Common myeloid progenitor, CD34-positive (primary cell): ENCODE results near the gene GUK1.

Experiments
- CTCF ChIA-PET: fragments of 350-600 bp; sonication (Branson Sonifier 250); formaldehyde crosslinking; loops from one replicate; lab custom pipeline; 2021; ENCODE audit warnings: antibody characterized with exemption; lab: Charles Lee
- POLR2A ChIA-PET: fragments of 350-600 bp; sonication (Branson Sonifier 250); formaldehyde crosslinking; loops from one replicate; lab custom pipeline; 2021; ENCODE audit warnings: antibody characterized with exemption; lab: Charles Lee
- DNase-seq, 3 donors: peaks; one replicate each; pipeline versions ENCODE4 v3.0.0 to v3.0.0-alpha.2; 2013
- H3K27ac ChIP-seq, 2 experiments: 1 replicate in 1 of 2; 2 replicates in 1 of 2; pipeline ENCODE4 v1.7.0; 2013; ENCODE audit warnings: inconsistent platforms in 2 of 2, low read length in 2 of 2, mild to moderate bottlenecking in 2 of 2, low read depth in 1 of 2, moderate library complexity in 1 of 2; ENCODE audit not compliant: severe bottlenecking in 2 of 2, insufficient read depth in 1 of 2, poor library complexity in 1 of 2
- H3K27me3 ChIP-seq, 5 experiments: replicated peaks in 2 of 5; 1 replicate in 3 of 5; 2 replicates in 2 of 5; pipeline versions ENCODE4 v1.6.1 to v1.7.0; 2013; ENCODE audit warnings: low read length in 4 of 5, mild to moderate bottlenecking in 2 of 5, moderate library complexity in 2 of 5, inconsistent platforms in 1 of 5; ENCODE audit not compliant: insufficient read depth in 5 of 5, control insufficient read depth in 4 of 5
- H3K36me3 ChIP-seq, 4 experiments: 1 replicate in 2 of 4; 2 replicates in 2 of 4; pipeline versions ENCODE4 v1.6.1 to v1.7.0; 2013; ENCODE audit warnings: low read length in 3 of 4, control low read depth in 1 of 4, mild to moderate bottlenecking in 1 of 4; ENCODE audit not compliant: control insufficient read depth in 4 of 4, insufficient read depth in 4 of 4
- H3K4me1 ChIP-seq, 4 experiments: 1 replicate in 3 of 4; 2 replicates in 1 of 4; pipeline versions ENCODE4 v1.6.1 to v1.7.1; 2013; ENCODE audit warnings: low read length in 3 of 4, mild to moderate bottlenecking in 3 of 4, control low read depth in 1 of 4, inconsistent platforms in 1 of 4, moderate library complexity in 1 of 4; ENCODE audit not compliant: control insufficient read depth in 4 of 4, insufficient read depth in 4 of 4; ENCODE audit errors: control extremely low read depth in 1 of 4
- H3K4me3 ChIP-seq, 7 experiments: 1 replicate in 4 of 7; 2 replicates in 3 of 7; pipeline versions ENCODE4 v1.5.1 to v1.7.0; 2013; ENCODE audit warnings: mild to moderate bottlenecking in 7 of 7, low read length in 6 of 7, moderate library complexity in 6 of 7, inconsistent platforms in 2 of 7, low read depth in 2 of 7, control low read depth in 1 of 7; ENCODE audit not compliant: insufficient read depth in 4 of 7, control insufficient read depth in 1 of 7; ENCODE audit errors: extremely low read depth in 1 of 7
- H3K9me3 ChIP-seq, 5 experiments: 1 replicate in 4 of 5; 2 replicates in 1 of 5; pipeline versions ENCODE4 v1.6.1 to v1.7.1; 2013; ENCODE audit warnings: low read length in 4 of 5, mild to moderate bottlenecking in 2 of 5, inconsistent platforms in 1 of 5, low read depth in 1 of 5, moderate library complexity in 1 of 5; ENCODE audit not compliant: control insufficient read depth in 4 of 5, insufficient read depth in 2 of 5; ENCODE audit errors: control extremely low read depth in 1 of 5
- WGBS: methylation state at CpG from one replicate; pipeline ENCODE4 v1.1.5; 2013; ENCODE audit not compliant: insufficient coverage; 5-methylcytosine and 5-hydroxymethylcytosine counted together

GUK1 gene

GRCh38 chr1:228112617-228113016 lies 27.5 kb upstream of the GUK1 start:
- ChIA-PET CTCF (interaction anchor here (1.3 to 1.9 kb wide), 4 partner anchors 11 to 114 kb away, joined by 3 to 7 read pairs (median 4); no protein-coding TSS in a partner anchor), POLR2A (no interaction called here)

DNA sequence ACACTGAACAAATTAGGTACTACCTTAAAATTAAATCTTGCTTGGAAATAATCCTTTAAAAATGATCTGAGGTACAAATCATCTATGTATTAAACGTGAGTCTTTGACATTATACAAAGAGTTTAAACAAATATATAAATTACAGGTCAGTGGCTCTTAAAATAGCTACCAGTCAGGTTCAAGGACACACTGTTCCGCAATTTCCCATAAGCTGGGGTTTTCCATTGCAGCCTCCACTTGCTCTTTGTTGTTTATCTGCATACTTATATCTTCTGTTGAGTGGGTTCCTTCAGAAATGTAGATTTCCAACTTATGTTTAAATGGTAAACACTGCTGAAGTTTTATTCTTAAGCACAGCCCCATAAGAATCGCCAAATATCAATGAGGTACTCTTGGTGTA lies 25.3 kb upstream of the GUK1 start:
- Histone ChIP-seq H3K9me3 (no peaks in the 10 kb centered on the region), H3K27ac (no peak overlapping the region), H3K4me1 (peaks cover 0 to 5% (median 4%) of the 10 kb centered on the region in 4 experiments), H3K36me3 (no peaks in the 10 kb centered on the region), H3K4me3 (no peak overlapping the region), H3K27me3 (no peaks in the 10 kb centered on the region)
- POLR2A ChIA-PET, result no interaction called here
- DNase-seq, result no peak
- CTCF ChIA-PET, result no interaction called here
- no CpG with 5 or more reads among the region's 3 CpGs for WGBS

More at GRCh38 chr1:228112617-228113016, 27.5 kb upstream of the GUK1 start:
- no peak overlapping the region for H3K27ac ChIP-seq
- H3K27me3 ChIP-seq, result no peaks in the 10 kb centered on the region
- peaks cover 0 to 5% (median 2%) of the 10 kb centered on the region in 4 experiments for H3K36me3 ChIP-seq
- no peak overlapping the region for H3K4me3 ChIP-seq
- peaks cover 7 to 23% (median 15%) of the 10 kb centered on the region in 4 experiments for H3K4me1 ChIP-seq
- no peak for DNase-seq
- 100% methylated on average over 1 of the region's 1 CpG for WGBS
- no peaks in the 10 kb centered on the region for H3K9me3 ChIP-seq

- no CpG with 5 or more reads among the region's 4 CpGs for WGBS
- ChIA-PET POLR2A (no interaction called here), CTCF (no interaction called here)
- no peaks in the 10 kb centered on the region for H3K27me3 ChIP-seq
- no peak for DNase-seq
- no peaks in the 10 kb centered on the region for H3K9me3 ChIP-seq
- no peak overlapping the region for H3K4me3 ChIP-seq
- no peaks in the 10 kb centered on the region for H3K36me3 ChIP-seq
- no peak overlapping the region for H3K27ac ChIP-seq
- H3K4me1 ChIP-seq, result peaks cover 0 to 6% (median 0%) of the 10 kb centered on the region in 4 experiments
Observed at GRCh38 chr1:228117335-228117734, 22.7 kb upstream of the GUK1 start.

DNA sequence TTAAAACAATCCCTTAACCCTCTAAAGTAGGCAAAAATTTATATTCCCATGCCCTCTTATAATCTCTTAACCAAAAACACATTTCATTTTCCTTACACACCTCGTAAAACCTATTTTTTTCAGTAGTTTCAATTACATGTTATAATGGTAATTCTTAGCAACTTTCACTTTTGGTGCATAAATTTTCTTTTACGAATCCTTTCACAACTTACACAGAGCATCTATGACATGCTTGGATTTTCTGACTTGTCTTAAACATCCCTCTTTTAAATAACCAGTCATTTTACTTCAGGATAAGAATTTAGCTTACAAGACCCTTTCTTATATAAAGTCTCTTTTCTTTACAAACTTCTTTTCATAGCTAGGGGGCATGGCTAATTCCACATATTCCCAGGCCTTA lies 22.0 kb upstream of the GUK1 start:
- CTCF ChIA-PET, result interaction anchor here (1.2 to 2.4 kb wide), 3 partner anchors 11 to 39 kb away, joined by 3 to 7 read pairs (median 5); no protein-coding TSS in a partner anchor
- H3K4me3 ChIP-seq, result no peak overlapping the region
- no peaks in the 10 kb centered on the region for H3K27me3 ChIP-seq
- WGBS, result 100% methylated on average over 1 of the region's 2 CpGs
- DNase-seq, result no peak
- POLR2A ChIA-PET, result no interaction called here
- peaks cover 0 to 6% (median 0%) of the 10 kb centered on the region in 4 experiments for H3K4me1 ChIP-seq
- H3K27ac ChIP-seq, result no peak overlapping the region
- no peaks in the 10 kb centered on the region for H3K9me3 ChIP-seq
- no peaks in the 10 kb centered on the region for H3K36me3 ChIP-seq

DNA sequence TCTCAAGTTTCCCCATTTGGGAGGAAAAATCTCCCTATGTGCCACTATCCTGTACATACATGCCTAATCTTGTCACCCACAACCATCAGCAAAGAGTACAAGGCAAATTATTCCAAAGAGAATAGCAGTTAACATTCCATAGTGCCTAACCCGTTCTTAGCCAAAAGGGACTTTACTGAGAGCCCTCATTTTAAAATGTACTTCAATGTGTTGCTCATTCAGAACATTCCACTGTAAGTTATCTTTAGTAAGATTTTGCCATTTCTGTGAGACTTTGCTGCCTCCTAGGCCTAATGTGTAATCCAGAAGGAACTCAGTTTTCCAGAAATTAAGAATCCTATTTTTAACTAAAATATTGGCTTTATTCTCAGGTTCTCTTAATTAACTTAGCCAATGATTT lies 19.7 kb upstream of the GUK1 start:
- H3K4me1 ChIP-seq, result peaks cover 0 to 6% (median 0%) of the 10 kb centered on the region in 4 experiments
- H3K36me3 ChIP-seq, result no peaks in the 10 kb centered on the region
- no peak overlapping the region for H3K4me3 ChIP-seq
- no peak overlapping the region for H3K27ac ChIP-seq
- CTCF ChIA-PET, result interaction anchor here (1.0 to 2.4 kb wide), 2 partner anchors 9 to 11 kb away, joined by 5 read pairs; no protein-coding TSS in a partner anchor
- no peak for DNase-seq
- no CpG with 5 or more reads among the region's 1 CpG for WGBS
- H3K9me3 ChIP-seq, result no peaks in the 10 kb centered on the region
- H3K27me3 ChIP-seq, result no peaks in the 10 kb centered on the region
- POLR2A ChIA-PET, result no interaction called here

DNA sequence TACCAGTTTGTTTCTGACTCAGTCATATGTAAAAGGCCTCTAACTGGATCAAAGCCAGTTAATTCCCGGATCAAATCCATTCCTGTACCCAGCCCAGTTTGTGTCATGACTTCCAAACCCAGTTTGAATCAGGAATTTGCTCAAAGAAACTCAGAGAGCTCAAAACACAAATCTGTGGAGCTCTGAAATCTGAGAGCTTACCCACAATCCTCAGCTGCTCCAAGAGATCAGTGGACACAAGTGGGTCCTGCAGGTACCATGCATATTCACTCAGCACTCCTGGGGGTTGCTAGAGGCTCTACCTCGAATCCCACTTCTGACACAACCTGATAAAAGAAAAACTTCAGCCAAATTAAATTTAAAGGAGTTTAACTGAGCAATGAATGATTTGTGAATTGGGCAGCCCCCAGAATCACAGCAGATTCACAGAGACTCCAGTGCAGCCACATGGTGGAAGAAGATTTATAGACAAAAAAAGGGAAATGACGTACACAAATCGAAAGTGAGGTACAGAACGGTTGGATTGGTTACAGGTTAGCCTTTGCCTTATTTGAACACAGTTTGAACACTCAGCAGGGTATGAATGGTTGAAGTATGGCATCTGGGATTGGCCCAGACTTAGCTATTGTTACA lies 19.1 kb upstream of the GUK1 start:
- peaks cover 0 to 6% (median 0%) of the 10 kb centered on the region in 4 experiments for H3K4me1 ChIP-seq
- DNase-seq, result peak; percentile 65 to 88 (median 81)
- H3K9me3 ChIP-seq, result no peaks in the 10 kb centered on the region
- H3K27me3 ChIP-seq, result no peaks in the 10 kb centered on the region
- 21% methylated on average over 4 of the region's 5 CpGs for WGBS
- H3K4me3 ChIP-seq, result no peak overlapping the region
- H3K36me3 ChIP-seq, result no peaks in the 10 kb centered on the region
- ChIA-PET POLR2A (no interaction called here), CTCF (interaction anchor here (1.0 to 2.2 kb wide), 2 partner anchors 10 to 15 kb away, joined by 3 to 9 read pairs; no protein-coding TSS in a partner anchor)
- no peak overlapping the region for H3K27ac ChIP-seq

DNA sequence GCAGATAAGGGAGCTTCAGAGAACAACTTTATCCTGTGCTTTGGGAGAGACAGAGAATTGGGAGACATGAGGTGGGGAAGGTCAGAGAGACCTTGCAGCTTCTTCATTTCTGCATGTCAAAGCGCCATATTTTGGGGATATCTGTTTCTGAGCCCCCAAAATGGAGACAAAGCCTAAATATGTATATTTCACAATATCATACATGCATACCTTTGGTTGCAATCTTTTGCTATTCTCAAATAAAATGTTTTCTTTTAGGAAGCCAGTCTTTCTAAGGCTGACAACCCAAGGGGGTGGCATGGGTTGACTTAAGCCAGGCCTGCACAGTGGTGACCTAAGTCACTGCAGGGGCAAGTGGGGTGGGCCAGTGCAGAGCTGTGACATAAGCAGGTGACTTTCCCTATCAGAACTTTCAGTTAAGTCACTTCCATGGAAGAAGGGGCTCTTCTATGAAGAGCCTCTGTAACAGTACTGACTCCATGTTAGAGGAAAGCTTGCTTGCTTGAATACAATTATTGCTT lies 17.1 kb upstream of the GUK1 start:
- Histone ChIP-seq H3K36me3 (no peaks in the 10 kb centered on the region), H3K4me3 (no peak overlapping the region), H3K4me1 (peaks cover 0 to 6% (median 0%) of the 10 kb centered on the region in 4 experiments), H3K27me3 (peaks cover 0 to 2% (median 0%) of the 10 kb centered on the region in 5 experiments), H3K9me3 (no peaks in the 10 kb centered on the region), H3K27ac (no peak overlapping the region)
- no peak for DNase-seq
- ChIA-PET CTCF (interaction anchor here (0.8 to 2.2 kb wide), 6 partner anchors 8 to 119 kb away, joined by 3 to 9 read pairs (median 4); no protein-coding TSS in a partner anchor), POLR2A (no interaction called here)
- no CpG with 5 or more reads among the region's 1 CpG for WGBS
